Measurements from ENCODE around the gene CKMT2.

The CKMT2 gene

DNA sequence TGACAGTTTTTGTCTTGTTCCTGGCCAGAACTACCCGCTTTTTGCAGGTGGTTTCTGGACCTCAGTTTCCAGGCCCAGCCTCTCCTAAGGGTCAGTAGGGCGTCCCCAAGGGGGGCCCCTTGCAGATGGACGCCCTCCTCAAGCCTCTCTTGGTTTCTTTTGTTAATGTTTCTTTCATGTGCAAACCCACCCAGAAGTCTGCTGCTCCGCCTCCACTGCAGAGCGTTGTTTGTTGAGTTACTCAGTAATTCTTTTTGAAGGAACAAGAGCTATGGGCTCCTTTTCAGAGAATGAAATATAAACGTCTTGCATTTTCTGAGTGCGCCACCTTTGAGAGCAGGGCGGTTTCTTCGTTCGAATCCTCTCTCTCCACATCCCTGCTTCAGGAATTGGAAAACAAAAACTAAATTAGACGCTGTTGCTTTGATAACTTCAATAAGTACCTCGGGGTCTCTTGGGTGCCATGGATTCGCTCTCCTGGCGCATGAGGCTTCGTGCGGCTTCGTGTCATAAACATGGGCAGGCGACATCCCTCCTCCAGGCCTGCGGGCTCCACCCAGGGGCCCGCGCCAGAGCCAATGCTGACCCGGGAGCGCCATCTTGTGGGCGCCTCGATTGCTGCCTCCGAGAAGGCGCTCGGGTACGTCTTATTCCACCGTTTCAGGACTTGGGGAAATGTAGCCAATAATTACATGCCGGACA, 38.3 kb upstream of the CKMT2 start:
- DNase-seq (ENCODE audit: low read depth, low spot score): peak; percentile 10
- Histone ChIP-seq H3K9me3 (ENCODE audit: low read depth, low read length) (no peaks in the 10 kb centered on the region), H3K9ac (ENCODE audit: insufficient read length) (no peak overlapping the region), H3K27ac (no peak overlapping the region), H3K4me3 (peak overlapping the region; percentile 49), H3K36me3 (ENCODE audit: insufficient read depth, low read length) (no peaks in the 10 kb centered on the region)
- TF ChIP-seq FOXP2 (optimal IDR thresholded peaks at IDR 0.05; ENCODE audit: control extremely low read depth, extremely low read length, insufficient read depth) (no peak), EZH2 (IDR thresholded peaks at IDR 0.05) (no peak), POLR2AphosphoS5 (IDR thresholded peaks at IDR 0.05; ENCODE audit: borderline replicate concordance, low read depth, low read length) (no peak)

DNA sequence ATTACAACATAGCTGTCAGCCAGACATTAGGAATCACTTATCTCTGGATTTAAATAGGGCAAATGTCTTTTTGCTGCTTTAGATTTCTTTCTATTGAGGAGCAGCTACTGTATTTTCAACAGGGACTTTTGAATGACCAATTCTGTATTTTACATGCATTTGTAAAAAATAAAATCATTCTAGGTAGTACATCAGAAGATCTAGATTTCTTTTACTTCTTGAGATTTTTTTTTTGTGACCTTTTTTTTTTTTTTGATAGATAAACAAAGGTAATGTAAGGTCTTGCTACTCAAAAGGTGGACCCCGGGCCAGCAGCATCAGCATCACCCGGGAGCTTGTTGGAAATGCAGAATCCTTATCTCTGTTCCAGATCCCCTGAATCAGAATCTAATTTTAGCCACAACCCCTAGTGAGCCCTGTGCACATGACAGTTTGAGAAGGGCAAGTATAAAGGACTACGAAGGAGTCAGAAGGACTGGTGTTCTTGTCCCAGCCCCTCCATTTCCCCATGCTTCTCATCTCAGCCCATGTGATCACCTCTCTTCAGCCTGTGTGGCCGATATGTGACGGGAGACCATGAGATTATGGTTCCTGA, 37.7 kb upstream of the CKMT2 start:
- no peaks in the 10 kb centered on the region for H3K9me3 ChIP-seq (ENCODE audit: low read depth, low read length)
- H3K27ac ChIP-seq: no peak overlapping the region
- TF ChIP-seq POLR2AphosphoS5 (IDR thresholded peaks at IDR 0.05; ENCODE audit: borderline replicate concordance, low read depth, low read length): no peak
- TF ChIP-seq FOXP2 (optimal IDR thresholded peaks at IDR 0.05; ENCODE audit: control extremely low read depth, extremely low read length, insufficient read depth): no peak
- no peaks in the 10 kb centered on the region for H3K36me3 ChIP-seq (ENCODE audit: insufficient read depth, low read length)
- DNase-seq (ENCODE audit: low read depth, low spot score): no peak
- H3K9ac ChIP-seq (ENCODE audit: insufficient read length): no peak overlapping the region
- H3K4me3 ChIP-seq: no peak overlapping the region

DNA sequence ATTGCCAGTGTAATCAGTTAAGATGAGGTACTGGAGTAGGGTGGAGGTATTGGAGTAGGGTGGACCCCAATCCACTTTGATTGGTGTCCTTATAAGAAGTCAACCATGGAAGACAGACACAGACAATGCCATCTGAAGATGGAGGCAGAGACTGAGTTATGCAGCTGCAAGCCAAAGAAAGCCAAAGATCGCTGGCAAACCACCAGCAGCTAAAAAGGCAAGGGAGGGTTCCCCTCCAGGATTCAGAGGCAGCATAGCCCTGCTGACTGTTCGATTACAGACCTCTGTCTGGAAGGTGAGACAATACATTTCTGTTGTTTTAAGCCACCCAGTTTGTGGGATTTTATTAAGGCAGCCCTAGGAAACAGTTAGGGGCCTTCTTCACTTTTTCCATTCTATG, 30.5 kb upstream of the CKMT2 start:
- no peak for DNase-seq (ENCODE audit: low read depth, low spot score)
- Histone ChIP-seq H3K9ac (ENCODE audit: insufficient read length) (no peak overlapping the region), H3K36me3 (ENCODE audit: insufficient read depth, low read length) (no peaks in the 10 kb centered on the region), H3K27ac (0 out of 2 replicates have a peak overlapping the region, but pooled peaks have one; percentile 11), H3K4me3 (no peak overlapping the region), H3K9me3 (ENCODE audit: low read depth, low read length) (no peaks in the 10 kb centered on the region)
- TF ChIP-seq POLR2AphosphoS5 (IDR thresholded peaks at IDR 0.05; ENCODE audit: borderline replicate concordance, low read depth, low read length): no peak
- TF ChIP-seq FOXP2 (optimal IDR thresholded peaks at IDR 0.05; ENCODE audit: control extremely low read depth, extremely low read length, insufficient read depth): no peak
- no peak for TF ChIP-seq EZH2 (IDR thresholded peaks at IDR 0.05)

DNA sequence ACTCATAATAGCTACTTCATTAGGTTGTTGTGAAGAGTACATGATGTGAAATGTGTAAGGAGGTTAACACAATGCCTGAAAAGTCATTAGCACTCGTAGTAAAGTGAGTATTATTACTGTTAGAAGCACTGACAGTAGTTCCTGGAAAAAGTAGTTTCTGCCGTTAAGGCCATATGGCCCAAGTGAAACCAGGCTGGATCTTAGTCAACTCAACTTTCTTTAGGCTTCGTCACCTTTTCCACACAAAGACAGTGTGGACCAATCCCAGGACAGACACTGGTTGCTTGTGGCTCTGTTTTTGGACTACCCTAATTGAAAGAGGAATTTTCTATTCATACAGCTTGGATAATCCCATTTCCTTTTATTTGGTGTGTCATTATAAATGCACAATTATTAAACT, 29.4 kb upstream of the CKMT2 start:
- no peak overlapping the region for H3K9ac ChIP-seq (ENCODE audit: insufficient read length)

DNA sequence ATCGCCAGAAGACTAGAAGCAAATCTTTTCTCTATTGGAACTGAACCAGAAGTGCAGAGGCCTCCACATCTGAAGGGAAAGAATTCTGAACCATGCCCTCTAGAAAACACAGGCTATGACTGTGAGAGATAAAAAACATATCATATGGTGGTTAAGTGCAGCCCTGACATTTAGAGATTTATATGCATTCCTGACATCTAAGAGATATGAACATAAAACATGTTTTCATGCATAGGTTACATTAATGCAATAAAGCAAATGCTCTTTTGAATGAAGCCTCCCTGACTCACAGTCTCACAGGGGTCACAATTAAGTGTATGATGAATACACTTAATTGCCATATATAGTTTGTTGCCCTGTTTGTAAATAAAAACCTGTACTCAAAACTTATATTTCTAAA, 28.9 kb upstream of the CKMT2 start:
- Histone ChIP-seq H3K36me3 (ENCODE audit: insufficient read depth, low read length) (no peaks in the 10 kb centered on the region), H3K27ac (no peak overlapping the region), H3K4me3 (no peak overlapping the region), H3K9ac (ENCODE audit: insufficient read length) (no peak overlapping the region), H3K9me3 (ENCODE audit: low read depth, low read length) (no peaks in the 10 kb centered on the region)
- TF ChIP-seq EZH2 (IDR thresholded peaks at IDR 0.05) (no peak), POLR2AphosphoS5 (IDR thresholded peaks at IDR 0.05; ENCODE audit: borderline replicate concordance, low read depth, low read length) (no peak), FOXP2 (optimal IDR thresholded peaks at IDR 0.05; ENCODE audit: control extremely low read depth, extremely low read length, insufficient read depth) (no peak)
- DNase-seq (ENCODE audit: low read depth, low spot score): no peak

More for the DNA sequence above, 29.4 kb upstream of the CKMT2 start:
- no peak for TF ChIP-seq EZH2 (IDR thresholded peaks at IDR 0.05)
- TF ChIP-seq POLR2AphosphoS5 (IDR thresholded peaks at IDR 0.05; ENCODE audit: borderline replicate concordance, low read depth, low read length): no peak
- no peak for TF ChIP-seq FOXP2 (optimal IDR thresholded peaks at IDR 0.05; ENCODE audit: control extremely low read depth, extremely low read length, insufficient read depth)
- no peak overlapping the region for H3K4me3 ChIP-seq
- DNase-seq (ENCODE audit: low read depth, low spot score): no peak
- H3K9me3 ChIP-seq (ENCODE audit: low read depth, low read length): no peaks in the 10 kb centered on the region
- H3K36me3 ChIP-seq (ENCODE audit: insufficient read depth, low read length): no peaks in the 10 kb centered on the region
- no peak overlapping the region for H3K27ac ChIP-seq

DNA sequence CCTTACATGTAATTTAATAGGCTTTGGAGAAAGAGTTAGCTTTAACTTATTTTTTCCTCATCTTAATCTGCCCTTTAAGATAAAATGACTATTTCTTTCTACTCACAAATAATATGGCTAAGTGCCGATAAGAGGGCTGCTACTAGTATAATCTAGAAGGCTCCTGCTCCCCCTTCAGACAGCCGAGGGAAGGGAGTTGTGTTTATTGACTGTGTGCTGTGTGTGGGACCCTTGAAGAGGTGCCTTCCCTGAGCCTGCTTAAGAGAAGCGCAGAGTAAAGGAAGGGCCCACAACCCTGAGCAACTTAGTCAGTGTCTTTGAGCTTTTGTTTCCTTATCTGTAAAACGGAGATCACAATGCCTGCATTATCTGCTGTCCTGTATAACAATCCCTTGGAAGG, 28.1 kb upstream of the CKMT2 start:
- no peak overlapping the region for H3K9ac ChIP-seq (ENCODE audit: insufficient read length)
- H3K27ac ChIP-seq: no peak overlapping the region
- H3K4me3 ChIP-seq: no peak overlapping the region
- H3K36me3 ChIP-seq (ENCODE audit: insufficient read depth, low read length): no peaks in the 10 kb centered on the region
- no peaks in the 10 kb centered on the region for H3K9me3 ChIP-seq (ENCODE audit: low read depth, low read length)
- no peak for TF ChIP-seq EZH2 (IDR thresholded peaks at IDR 0.05)
- TF ChIP-seq POLR2AphosphoS5 (IDR thresholded peaks at IDR 0.05; ENCODE audit: borderline replicate concordance, low read depth, low read length): no peak
- no peak for TF ChIP-seq FOXP2 (optimal IDR thresholded peaks at IDR 0.05; ENCODE audit: control extremely low read depth, extremely low read length, insufficient read depth)
- no peak for DNase-seq (ENCODE audit: low read depth, low spot score)

DNA sequence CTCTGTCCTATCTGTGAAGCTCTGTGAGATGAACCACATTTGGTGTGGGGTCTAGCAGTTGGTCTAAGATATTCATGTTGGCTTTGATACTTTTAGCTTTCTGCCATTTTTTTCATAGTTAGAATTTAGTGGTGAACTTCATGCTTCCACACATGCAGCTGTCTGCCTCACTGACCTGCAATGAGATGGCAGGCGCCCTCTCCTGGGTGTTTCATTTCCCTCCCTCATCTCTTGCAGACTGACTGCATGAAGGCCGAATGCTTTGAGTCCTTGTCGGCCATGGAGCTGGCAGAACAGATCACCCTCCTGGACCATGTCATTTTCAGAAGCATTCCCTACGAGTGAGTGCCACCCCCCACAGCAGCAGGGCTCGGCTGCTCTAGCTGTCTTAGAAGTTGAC, 26.1 kb upstream of the CKMT2 start:
- Histone ChIP-seq H3K9me3 (ENCODE audit: low read depth, low read length) (no peaks in the 10 kb centered on the region), H3K4me3 (no peak overlapping the region), H3K36me3 (ENCODE audit: insufficient read depth, low read length) (no peaks in the 10 kb centered on the region), H3K9ac (ENCODE audit: insufficient read length) (no peak overlapping the region), H3K27ac (no peak overlapping the region)
- no peak for DNase-seq (ENCODE audit: low read depth, low spot score)
- TF ChIP-seq POLR2AphosphoS5 (IDR thresholded peaks at IDR 0.05; ENCODE audit: borderline replicate concordance, low read depth, low read length): no peak
- no peak for TF ChIP-seq FOXP2 (optimal IDR thresholded peaks at IDR 0.05; ENCODE audit: control extremely low read depth, extremely low read length, insufficient read depth)

DNA sequence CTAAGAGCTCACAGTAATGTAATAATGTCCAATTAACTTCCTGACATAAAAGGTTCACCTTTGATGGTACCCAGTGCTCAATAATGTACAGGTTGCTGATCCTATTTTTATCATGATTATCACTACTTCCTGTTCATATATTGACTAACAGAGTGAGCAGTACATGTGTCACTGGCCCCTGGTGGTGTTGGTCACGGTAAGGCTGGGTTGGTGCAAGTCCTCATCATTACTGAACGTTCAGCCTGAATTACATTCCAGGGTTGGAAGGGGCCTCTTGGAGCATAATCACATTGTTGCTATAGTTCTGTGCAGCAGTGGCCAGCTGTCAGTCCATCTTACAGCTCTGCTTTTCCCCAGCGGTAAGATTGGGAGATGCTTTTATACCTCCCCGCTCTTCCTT, 24.2 kb upstream of the CKMT2 start:
- Histone ChIP-seq H3K9me3 (ENCODE audit: low read depth, low read length) (no peaks in the 10 kb centered on the region), H3K9ac (ENCODE audit: insufficient read length) (no peak overlapping the region), H3K36me3 (ENCODE audit: insufficient read depth, low read length) (no peaks in the 10 kb centered on the region), H3K4me3 (no peak overlapping the region), H3K27ac (no peak overlapping the region)
- no peak for DNase-seq (ENCODE audit: low read depth, low spot score)
- TF ChIP-seq POLR2AphosphoS5 (IDR thresholded peaks at IDR 0.05; ENCODE audit: borderline replicate concordance, low read depth, low read length) (no peak), FOXP2 (optimal IDR thresholded peaks at IDR 0.05; ENCODE audit: control extremely low read depth, extremely low read length, insufficient read depth) (no peak), EZH2 (IDR thresholded peaks at IDR 0.05) (no peak)
